ENCODE results near the gene METTL9.
"Not testable (repeated sequence)": the region's sequence is repeated elsewhere in the genome, so short reads cannot be mapped to it uniquely, and the experiment has no call there.

Gene METTL9

DNA sequence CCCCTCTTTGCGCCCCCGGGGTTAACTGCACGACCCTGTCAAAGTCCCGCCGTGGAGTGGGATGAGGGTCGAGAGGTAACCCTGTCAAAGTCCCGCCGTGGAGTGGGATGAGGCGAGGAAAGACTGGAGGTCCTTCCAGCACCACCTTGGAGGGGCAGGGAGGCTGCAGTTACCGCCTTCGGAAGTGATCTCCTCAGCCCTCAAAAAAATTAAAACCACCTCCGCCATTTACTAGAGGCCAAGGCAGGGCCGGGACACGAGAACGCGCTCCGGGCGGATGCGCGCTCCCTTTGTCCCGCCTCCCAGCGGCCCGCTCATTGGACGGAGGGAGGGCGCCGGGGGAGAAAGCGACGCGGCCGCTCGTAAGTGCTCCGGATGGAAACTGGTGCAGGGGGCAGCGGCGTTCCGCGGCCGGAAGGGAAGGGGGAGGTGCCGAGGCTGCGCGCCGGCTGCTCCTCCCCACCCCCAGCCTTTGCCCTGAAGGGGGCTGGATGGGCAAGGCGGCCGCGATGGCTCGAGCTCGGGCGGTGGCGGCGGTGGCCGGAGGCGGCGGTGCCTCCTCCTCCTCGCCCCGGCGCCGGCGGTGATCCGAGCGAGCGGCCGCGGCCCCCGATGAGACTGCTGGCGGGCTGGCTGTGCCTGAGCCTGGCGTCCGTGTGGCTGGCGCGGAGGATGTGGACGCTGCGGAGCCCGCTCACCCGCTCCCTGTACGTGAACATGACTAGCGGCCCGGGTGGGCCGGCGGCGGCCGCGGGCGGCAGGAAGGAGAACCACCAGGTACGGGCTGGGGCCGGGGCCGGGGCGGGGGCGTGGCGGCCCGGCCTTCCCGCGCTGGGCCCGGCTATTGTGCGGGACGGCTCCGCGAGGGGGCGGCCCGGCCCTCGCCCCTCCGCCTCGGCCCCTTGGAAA, at the start of gene METTL9:
TSS of gene METTL9 (plus strand) at position 456 of the 909 bp plus-strand sequence. CDS start at position 613, 157 bp downstream.
- peak; percentile 95 for DNase-seq (ENCODE audit: low spot score)

DNA sequence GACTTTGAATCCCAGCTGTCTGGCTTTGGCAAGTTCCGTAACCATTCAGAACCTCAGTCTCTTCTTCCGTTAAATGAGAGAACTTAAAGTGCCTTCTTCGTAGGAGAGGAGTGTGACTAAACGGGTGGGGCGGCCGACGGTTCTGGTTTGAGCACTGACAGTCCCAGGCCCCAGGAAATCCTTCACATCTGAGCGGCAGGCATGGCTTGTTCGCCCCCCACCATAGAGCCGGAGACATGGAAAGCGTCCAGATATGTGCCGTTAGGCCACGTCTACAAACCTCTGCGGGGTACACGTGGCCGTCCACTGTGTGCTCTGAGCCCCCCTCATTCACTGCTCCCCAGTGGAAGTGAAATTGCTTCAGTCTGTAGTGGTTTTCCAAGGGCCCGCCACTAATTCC, 49.4 kb upstream of the METTL9 start:
- DNase-seq (ENCODE audit: low spot score) = not testable (repeated sequence)

DNA sequence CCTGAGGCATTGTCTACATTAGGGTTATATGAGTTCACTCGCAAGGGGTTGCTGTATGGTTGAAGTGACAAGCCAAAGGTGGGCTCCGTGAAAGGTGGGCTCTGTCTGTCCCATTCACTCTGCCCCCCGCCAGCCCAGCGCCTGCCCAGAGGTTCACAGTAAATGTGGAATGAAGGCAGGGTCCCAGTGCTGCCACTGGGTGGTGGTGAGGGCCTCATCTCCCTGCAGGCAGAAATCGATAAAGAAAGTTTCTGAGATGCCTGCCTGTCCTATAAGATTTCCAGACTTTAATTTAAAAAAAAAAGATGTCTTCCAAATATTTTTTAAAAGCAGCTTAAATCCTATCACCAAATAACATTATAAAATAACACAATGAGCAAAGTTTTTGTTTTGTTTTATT, 48.9 kb upstream of the METTL9 start:
- DNase-seq (ENCODE audit: low spot score) = not testable (repeated sequence)

DNA sequence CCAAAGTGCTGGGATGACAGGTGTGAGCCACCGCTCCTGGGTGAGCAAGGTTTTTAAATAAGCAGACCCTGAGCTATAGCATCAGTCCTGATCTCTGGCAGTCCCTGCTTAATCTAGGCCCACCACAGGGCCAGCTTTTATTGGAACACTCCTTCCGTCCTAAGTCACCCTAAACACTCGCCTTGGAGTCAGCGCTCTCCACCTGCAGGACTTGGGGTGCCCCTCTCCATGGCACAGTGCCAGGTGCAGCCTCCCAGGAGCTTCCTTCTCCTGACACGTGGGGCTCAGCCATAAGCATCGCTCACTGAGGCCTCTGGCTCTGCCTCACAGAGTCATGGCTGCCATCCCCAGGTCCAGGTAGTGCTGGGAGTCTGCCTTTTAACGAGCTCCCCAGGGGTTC, 48.3 kb upstream of the METTL9 start:
- DNase-seq (ENCODE audit: low spot score) = not testable (repeated sequence)

DNA sequence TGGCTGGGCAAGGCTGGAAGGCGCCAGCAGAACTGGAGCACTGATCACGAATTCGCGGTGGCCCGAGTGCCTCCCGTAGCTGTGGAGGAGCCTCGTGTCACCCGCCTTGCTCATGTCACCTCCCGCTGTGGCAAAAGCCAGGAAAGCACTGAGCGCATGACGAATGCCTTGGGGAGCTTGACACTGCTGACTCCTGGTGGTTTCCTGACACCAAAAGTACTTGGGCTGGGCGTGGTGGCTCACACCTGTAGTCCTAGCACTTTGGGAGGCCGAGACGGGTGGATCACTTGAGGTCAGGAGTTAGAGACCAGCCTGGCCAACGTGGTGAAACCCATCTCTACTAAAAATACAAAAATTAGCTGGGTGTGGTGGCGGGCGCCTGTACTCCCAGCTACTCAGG, 47.8 kb upstream of the METTL9 start:
- DNase-seq (ENCODE audit: low spot score) = not testable (repeated sequence)

DNA sequence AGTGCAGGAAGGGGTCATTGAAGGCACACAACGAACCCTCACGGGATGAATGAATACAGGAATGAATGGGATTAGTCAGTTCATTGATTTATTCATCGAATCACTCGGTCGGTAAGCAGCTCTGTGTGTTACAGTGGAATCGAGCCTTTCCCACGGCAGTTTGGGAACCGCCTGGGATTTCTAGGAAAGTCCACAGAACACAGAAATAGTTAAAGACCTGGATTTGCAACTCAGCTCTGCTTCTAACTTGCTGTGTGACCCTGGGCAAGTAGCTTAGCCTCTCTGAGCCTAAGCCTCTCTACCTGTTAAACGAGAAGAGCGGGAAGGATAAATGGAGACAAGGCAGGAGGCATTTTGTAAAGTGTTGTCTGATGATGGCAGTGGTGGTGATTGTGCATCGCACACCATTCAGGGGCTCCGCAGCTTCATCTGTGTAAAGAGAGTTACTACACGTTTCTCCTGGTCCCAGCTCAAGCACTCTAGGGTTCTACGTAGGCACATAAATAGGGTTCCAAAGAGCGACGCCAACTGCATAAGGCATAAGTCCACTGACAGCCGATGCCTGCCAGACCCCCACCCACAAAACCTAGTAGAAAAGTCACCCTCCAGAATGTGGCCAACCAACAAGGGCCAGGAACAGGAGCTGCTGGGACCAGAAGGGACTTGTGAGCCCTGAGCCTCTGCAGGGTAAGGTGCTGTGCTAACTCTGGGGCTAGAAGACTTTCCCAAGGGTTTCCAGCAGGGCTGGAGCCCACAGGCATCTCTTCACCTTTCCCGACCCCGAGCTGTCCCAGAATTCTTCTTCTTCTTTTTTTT, 45.7 kb upstream of the METTL9 start:
- DNase-seq (ENCODE audit: low spot score) = not testable (repeated sequence)

DNA sequence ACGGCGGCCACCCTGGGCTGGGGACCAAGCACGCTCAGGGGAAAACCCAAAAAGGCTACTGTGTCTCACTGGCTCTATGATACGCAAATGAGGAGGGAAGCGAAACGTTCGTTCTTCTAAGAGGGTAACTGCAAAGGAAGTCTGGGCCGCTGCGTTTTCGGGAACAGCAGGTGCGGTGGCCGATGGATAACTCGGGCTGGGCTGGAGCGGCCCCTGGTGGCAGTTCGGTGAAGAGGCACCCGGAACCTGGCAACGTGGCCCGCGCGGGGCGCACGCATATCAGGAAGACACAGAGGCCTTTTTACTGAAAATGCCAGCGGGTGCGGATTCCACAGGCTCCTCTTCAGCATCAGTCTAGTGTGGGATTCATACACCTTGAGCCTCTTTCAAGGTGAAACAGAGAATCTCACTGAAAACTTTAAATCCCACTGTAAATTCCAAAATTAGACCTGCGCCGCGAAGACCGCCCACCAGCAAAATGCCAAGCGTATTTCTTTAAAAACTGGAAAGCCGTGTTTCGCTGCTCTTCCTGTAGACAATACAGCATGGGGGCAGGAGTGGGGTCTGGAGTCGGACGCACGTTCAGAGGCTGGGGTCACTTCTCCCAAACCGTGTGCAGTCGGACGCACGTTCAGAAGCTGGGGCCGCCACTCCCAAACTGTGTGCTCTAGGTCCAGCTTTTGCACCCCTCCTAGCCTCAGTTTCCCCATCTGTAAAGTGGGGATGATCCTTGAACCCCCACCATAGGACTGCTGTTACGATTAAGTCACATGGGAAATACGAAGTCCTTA, 44.4 kb upstream of the METTL9 start:
- peak; percentile 92 for DNase-seq (ENCODE audit: low spot score)

DNA sequence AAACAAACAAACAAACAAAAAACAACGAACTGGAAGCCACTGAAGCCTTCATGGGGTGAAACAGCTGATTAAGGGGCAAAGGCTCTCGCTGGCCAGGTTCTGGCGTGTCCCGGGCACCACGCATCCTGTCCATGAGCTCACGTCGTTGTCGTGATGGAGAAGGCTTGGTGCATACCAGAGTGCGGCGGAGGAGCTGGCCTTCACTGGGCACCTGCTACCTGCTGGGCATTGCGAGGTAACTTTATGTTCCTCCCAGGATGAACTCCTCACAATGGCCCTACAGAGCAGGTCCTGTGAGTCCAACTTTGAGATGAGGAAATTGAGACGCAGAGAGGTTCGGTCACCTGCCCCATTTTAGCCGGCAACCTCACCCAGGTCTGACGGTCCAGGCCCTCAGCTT, 43.8 kb upstream of the METTL9 start:
- DNase-seq (ENCODE audit: low spot score) = not testable (repeated sequence)

DNA sequence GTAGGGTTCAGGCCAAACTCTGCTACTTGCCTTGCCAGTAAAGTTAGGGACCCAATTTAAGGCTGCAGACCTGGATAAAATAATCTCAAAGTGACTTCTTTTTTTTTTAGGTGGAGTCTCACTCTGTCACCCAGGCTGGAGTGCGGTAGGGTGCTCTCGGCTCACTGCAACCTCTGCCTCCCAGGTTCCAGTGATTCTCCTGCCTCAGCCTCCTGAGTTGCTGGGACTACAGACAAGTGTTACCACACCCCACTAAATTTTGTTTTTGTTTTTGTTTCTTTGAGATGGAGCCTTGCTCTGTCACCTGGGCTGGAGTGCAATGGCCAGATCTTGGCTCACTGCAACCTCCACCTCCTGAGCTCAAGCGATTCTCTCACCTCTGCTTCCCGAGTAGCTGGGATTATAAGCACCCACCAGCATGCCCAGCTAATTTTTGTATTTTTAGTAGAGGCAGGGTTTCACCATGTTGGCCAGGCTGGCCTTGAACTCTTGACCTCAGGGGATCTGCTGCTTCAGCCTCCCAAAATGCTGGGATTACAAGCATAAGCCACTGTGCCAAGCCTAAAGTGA, 43.3 kb upstream of the METTL9 start:
- not testable (repeated sequence) for DNase-seq (ENCODE audit: low spot score)

DNA sequence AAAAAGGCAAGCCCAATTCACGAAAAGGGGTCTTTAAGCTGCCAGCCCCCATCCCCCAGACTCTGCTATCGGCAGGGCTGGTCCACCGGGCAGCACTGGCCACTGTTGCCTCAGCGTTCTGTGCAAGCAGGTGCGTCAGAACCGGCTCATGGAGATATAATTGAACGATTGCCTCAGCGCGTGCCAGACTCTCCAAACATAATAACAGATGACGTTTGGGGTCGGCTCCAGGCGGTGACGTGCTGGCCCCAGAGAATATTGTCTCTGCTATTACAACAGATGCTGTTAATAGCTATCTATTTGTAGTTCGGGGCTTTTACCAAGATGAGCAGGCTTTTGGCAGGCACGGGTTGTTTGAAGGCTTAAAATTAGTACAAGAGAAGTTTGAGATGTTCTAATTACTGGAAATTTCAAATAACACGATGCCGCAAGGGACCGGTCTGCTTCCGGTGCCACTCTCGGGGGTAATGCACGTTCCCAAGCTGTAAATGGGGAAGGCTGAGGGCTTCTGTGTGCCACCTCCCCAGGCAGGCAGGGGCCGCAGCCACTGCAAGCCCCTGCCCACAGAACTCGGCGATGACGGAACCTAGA, 42.6 kb upstream of the METTL9 start:
- peak; percentile 72 for DNase-seq (ENCODE audit: low spot score)

DNA sequence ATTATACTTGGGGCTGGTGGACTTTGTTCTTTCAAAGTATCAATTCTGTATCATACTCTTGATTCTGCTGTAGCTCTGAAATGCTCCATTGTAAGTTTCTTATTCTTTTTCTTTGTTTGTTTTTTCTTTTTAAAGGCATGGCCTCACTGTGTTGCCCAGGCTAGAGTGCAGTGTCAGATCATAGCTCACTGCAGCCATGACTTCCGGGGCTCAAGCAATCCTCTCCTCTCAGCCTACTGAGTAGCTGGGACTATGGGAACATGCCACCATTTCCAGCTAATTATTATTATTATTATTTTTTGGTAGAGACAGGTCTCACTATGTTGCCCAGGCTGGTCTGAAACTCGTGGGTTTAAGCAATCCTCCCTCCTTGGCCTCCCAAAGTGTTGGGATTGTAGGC, 38.9 kb upstream of the METTL9 start:
- DNase-seq (ENCODE audit: low spot score) = no peak

DNA sequence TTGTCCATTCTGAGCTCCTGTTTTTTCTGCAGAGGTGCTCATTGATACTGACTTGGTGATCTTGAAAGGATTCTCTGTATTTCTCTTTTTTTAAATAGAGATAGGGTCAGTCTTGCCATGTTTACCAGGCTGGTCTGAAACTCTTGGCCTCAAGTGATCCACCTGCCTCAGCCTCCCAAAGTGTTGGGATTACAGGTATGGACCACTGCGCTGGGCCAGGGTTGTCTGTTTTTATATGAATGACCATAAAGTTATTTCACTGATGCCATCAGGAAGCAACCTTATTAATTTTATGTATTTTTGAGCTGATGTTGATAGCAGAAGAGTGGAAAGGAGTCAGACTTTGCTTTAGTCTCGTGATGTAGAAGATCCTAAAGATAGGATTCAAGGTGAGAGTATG, 35.7 kb upstream of the METTL9 start:
- DNase-seq (ENCODE audit: low spot score) = no peak

DNA sequence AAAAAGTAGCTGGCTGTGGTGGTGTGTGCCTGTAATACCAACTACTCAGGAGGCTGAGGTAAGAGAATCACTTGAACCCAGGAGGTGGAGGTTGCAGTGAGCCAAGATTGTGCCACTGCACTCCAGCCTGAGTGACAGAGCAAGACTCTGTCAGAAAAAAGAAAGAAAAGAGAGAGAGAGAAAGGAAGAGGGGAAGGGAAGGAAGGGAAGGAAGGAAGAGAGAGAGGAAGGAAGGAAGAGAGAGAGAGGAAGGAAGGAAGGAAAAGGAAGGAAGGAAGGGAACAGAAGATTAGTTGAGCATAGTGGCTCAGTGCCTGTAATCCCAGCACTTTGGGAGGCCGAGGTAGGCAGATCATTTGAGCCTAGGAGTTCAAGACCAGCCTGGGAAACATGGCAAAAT, 35.0 kb upstream of the METTL9 start:
- DNase-seq (ENCODE audit: low spot score) = not testable (repeated sequence)

DNA sequence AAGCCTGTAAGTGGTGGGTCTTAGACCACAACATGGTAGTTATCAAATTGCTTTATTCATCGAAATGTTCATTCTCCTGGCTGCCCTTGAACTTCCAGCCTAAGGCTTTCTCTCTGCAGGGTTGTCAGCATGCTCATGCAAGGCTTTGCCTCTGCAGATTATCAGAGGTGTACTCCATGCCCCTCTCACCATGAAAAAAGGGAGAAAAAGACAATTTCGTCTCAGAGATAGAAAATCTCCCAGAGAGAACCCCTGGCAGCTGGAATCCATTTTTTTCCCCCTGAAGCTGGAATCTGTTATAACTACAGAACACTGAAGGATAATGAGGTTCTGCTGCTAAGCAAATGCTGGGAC, 33.9 kb upstream of the METTL9 start:
- no peak for DNase-seq (ENCODE audit: low spot score)

DNA sequence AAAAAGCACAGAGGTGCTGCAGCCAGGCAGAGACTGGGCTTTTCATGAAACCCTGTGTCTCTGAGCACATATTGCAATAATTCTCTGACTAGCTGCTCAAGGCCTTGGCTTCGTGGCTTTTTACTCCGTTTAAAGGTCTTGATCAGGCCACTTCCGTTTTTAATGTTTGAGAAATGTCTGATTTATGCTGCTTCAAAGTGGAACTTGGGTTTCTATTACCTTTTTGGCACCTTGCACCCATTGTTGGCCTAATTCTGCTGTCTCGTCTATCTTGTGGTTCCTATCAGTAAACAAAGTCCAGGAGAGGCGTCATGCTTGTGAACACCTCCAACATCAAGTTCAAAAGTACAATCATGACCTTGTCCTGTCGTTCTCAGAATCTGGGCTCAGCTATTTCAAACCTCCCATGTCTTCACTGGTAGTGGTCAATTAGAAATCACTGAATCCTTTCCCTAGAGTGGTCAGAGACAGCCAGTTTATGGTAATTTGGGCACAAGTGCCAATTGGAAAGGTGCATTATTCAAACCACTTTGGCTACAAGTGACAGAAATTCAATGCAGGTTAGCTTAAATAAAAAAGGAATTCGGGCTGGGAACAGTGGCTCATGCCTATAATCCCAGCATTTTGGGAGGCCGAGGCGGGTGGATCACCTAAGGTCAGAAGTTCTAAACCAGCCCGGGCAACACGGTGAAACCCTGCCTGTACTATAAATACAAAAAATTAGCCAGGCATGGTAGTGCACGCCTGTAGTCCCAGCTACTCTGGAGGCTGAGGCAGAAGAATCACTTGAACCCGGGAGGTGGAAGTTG, 33.3 kb upstream of the METTL9 start:
- DNase-seq (ENCODE audit: low spot score) = no peak

DNA sequence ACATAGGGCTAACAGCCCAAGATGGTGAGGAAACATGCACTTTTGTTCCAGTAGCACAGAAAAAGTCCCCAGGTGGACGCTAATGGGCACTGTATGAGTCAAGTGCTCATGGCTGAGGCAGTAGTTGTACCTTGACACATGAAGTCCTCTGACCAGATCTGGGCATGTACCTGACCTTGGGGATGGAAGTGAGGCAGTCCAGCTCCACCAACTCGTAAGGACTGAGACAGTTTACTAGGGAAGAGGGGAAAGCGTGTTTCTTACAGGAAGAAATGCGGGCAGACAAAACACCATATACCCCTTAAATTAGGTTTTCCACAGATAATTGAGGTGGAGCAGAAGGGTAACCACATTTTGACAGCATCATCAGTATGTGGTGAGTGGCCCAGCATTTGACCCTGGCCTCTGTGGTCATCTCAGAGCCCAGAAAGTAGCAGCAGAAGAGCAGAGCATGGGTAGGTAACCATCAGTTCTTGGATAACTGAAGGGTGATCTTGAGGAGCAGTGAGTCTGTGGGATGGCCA, 32.4 kb upstream of the METTL9 start:
- no peak for DNase-seq (ENCODE audit: low spot score)

DNA sequence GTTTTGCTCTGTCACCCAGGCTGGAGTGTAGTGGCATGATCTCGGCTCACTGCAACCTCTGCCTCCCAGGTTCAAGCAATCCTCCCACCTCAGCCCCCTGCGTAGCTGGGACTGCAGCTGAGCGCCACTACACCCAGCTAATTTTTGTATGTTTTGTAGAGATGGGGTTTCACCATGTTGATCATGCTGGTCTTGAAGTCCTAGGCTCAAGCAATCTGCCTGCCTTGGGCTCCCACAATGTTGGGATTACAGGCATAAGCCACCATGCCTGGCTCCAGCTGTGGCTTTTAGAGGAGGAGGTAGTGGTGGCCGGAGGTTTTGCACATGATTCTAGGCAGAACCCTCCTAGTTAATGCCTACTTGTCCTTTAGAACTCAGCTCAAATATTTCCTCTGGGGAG, 31.9 kb upstream of the METTL9 start:
- DNase-seq (ENCODE audit: low spot score) = not testable (repeated sequence)

DNA sequence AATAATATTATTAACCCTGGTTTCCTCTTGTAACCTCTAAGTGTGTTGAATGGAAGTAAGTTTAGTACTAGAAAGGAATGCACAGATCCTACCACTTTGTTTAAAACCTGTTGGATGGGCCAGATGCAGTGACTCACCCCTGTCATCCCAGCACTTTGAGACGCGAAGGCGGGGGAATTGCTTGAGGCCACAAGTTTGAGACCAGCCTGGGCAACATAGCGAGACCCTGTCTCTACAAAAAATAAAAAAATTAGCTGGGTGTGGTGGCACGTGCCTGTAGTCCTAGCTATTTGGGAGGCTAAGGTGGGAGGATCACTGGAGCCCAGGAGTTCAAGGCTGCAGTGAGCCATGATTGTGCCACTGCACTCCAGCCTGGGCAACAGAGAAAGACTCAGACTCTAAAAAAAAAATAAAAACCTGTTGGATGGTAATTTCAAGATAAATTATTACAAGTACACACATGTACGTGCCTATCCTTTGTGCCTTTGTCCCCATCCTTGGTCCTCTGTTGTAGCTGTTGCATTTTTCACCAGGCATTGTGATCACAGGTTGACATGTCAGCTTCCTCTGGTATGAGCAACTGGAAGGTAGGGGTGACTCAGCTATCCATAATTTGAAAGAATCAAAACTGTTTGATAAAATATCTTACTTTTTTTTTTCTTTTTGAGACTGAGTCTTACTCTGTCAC, 30.7 kb upstream of the METTL9 start:
- DNase-seq (ENCODE audit: low spot score) = no peak

DNA sequence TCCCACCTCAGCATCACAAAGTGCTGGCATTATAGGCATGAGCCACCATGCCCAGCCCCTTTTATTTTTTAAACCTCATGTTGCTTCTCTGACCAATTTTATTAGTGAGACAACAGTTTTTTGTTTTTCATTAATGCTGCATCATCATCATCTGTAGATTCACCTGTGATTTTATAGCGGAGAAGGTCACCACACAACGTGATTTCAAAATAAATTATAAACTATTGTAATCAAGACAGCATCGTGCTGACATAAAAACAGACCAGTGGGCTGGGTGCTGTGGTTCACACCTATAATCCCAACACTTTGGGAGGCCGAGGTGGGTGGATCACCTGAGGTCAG, 28.7 kb upstream of the METTL9 start:
- DNase-seq (ENCODE audit: low spot score) = no peak

DNA sequence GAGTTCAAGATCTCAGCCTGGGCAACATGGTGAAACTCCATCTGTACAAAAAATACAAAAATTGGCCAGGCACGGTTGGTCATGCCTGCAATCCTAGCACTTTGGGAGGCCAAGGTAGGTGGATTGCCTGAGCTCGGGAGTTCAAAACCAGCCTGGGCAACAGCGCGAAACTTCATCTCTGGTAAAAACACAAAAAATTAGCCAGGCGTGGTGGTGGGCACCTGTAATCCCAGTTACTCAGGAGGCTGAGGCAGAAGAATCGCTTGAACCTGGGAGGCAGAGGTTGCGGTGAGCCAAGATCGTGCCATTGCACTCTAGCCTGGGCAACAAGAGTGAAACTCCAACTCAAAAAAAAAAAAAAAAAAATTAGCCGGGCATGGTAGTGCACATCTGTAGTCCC, 25.9 kb upstream of the METTL9 start:
- not testable (repeated sequence) for DNase-seq (ENCODE audit: low spot score)
